ENCODE measurements around the gene RPL10A.

Gene RPL10A

GRCh38 chr6:35492974-35493284 is 24.7 kb downstream of the RPL10A start:
- no peak overlapping the region for H3K4me3 ChIP-seq (ENCODE audit: low read depth, low read length)
- TF ChIP-seq CTCF (IDR thresholded peaks at IDR 0.05; ENCODE audit: borderline replicate concordance, insufficient read depth, low read depth, low read length): no peak

GRCh38 chr6:35493307-35493983 is 25.2 kb downstream of the RPL10A start:
- no peak overlapping the region for H3K4me3 ChIP-seq (ENCODE audit: low read depth, low read length)
- TF ChIP-seq CTCF (IDR thresholded peaks at IDR 0.05; ENCODE audit: borderline replicate concordance, insufficient read depth, low read depth, low read length): no peak

GRCh38 chr6:35494161-35494563 is 26.0 kb downstream of the RPL10A start:
- no peak for TF ChIP-seq CTCF (IDR thresholded peaks at IDR 0.05; ENCODE audit: borderline replicate concordance, insufficient read depth, low read depth, low read length)
- H3K4me3 ChIP-seq (ENCODE audit: low read depth, low read length): no peak overlapping the region

- H3K4me3 ChIP-seq (ENCODE audit: low read depth, low read length): no peak overlapping the region
- no peak for TF ChIP-seq CTCF (IDR thresholded peaks at IDR 0.05; ENCODE audit: borderline replicate concordance, insufficient read depth, low read depth, low read length)
Measured at GRCh38 chr6:35495258-35496035, 27.2 kb downstream of the RPL10A start.

GRCh38 chr6:35496036-35496840 is 28.0 kb downstream of the RPL10A start:
- no peak for TF ChIP-seq CTCF (IDR thresholded peaks at IDR 0.05; ENCODE audit: borderline replicate concordance, insufficient read depth, low read depth, low read length)
- H3K4me3 ChIP-seq (ENCODE audit: low read depth, low read length): no peak overlapping the region

- H3K4me3 ChIP-seq (ENCODE audit: low read depth, low read length): peak within 1 kb of the TSS; percentile 28
Measured at GRCh38 chr6:35496841-35497570, 28.8 kb downstream of the RPL10A start, which contains the start of gene TEAD3. TSS of gene TEAD3 (minus strand) at chr6:35497079.

More at GRCh38 chr6:35496841-35497570, 28.8 kb downstream of the RPL10A start, which contains the start of gene TEAD3:
- TF ChIP-seq CTCF (IDR thresholded peaks at IDR 0.05; ENCODE audit: borderline replicate concordance, insufficient read depth, low read depth, low read length): 0 out of 2 replicates have a peak, but pooled peaks have one; percentile 15
